HCT116 (cell line): ENCODE measurements around the gene GRIA1.

ENCODE experiments used
- ATF3 ChIP-seq: IDR thresholded peaks from 2 replicates; pipeline ENCODE4 v1.6.1; 2012
- CTCF ChIP-seq, 3 experiments: fragments of 200-600 bp in 1 of 3; sonication (generic) in 1 of 3; IDR thresholded peaks in 2 of 3; conservative IDR thresholded peaks in 1 of 3; 2 replicates each; pipeline ENCODE4 v1.5.1; 2012 to 2017; ENCODE audit warnings: low read depth in 2 of 3, low read length in 2 of 3, antibody characterized with exemption in 1 of 3, borderline replicate concordance in 1 of 3, control low read depth in 1 of 3, mild to moderate bottlenecking in 1 of 3, mixed read lengths in 1 of 3, mixed run types in 1 of 3, moderate library complexity in 1 of 3; ENCODE audit not compliant: insufficient read depth in 1 of 3
- EGR1 ChIP-seq: IDR thresholded peaks from 2 replicates; pipeline ENCODE4 v1.6.1; 2012; ENCODE audit warnings: low read depth
- EZH2 ChIP-seq: fragments of 200-600 bp; sonication (generic); IDR thresholded peaks from 2 replicates; pipeline ENCODE4 v1.6.1; 2017; ENCODE audit warnings: antibody characterized with exemption, mixed run types
- JUND ChIP-seq: IDR thresholded peaks from 2 replicates; pipeline ENCODE4 v1.6.1; 2012
- MAX ChIP-seq: IDR thresholded peaks from 2 replicates; pipeline ENCODE4 v1.6.1; 2012
- POLR2A ChIP-seq: IDR thresholded peaks from 2 replicates; pipeline ENCODE4 v1.7.0; 2011; ENCODE audit warnings: borderline replicate concordance; ENCODE audit not compliant: insufficient read depth, insufficient read length; ENCODE audit errors: extremely low read depth
- POLR2AphosphoS5 ChIP-seq: IDR thresholded peaks from 2 replicates; pipeline ENCODE4 v1.6.1; 2011; ENCODE audit warnings: mild to moderate bottlenecking, low read depth, low read length, moderate library complexity
- REST ChIP-seq: IDR thresholded peaks from 2 replicates; pipeline ENCODE4 v1.6.1; 2012; ENCODE audit warnings: low read depth
- SIN3A ChIP-seq: IDR thresholded peaks from 2 replicates; pipeline ENCODE4 v1.6.1; 2012; ENCODE audit warnings: low read depth
- SP1 ChIP-seq: IDR thresholded peaks from 2 replicates; pipeline ENCODE4 v1.6.1; 2012; ENCODE audit warnings: low read depth
- YY1 ChIP-seq: IDR thresholded peaks from 2 replicates; pipeline ENCODE4 v1.6.1; 2011; ENCODE audit warnings: low read length, low read depth, moderate library complexity, mild to moderate bottlenecking; ENCODE audit not compliant: insufficient replicate concordance; ENCODE audit errors: extremely low read depth
- ZBTB33 ChIP-seq: IDR thresholded peaks from 2 replicates; pipeline ENCODE4 v1.6.1; 2011; ENCODE audit warnings: mild to moderate bottlenecking, low read length, moderate library complexity; ENCODE audit not compliant: insufficient replicate concordance; ENCODE audit errors: extremely low read depth
- ZNF274 ChIP-seq: fragments of 200-500 bp; sonication (Bioruptor generic); IDR thresholded peaks from 2 replicates; pipeline ENCODE4 v1.6.1; 2014; ENCODE audit warnings: mild to moderate bottlenecking, low read depth, low read length, inconsistent platforms

GRCh38 chr5:153573326-153574033 is 83.0 kb downstream of the GRIA1 start:
- TF ChIP-seq CTCF (IDR thresholded peaks at IDR 0.05 in 2 of 3, conservative IDR thresholded peaks at IDR 0.05 in 1 of 3; ENCODE audit: borderline replicate concordance in 1 of 3, insufficient read depth in 1 of 3, low read depth in 2 of 3, low read length in 2 of 3): no peak
- no peak for TF ChIP-seq POLR2AphosphoS5
- TF ChIP-seq JUND: no peak
- no peak for TF ChIP-seq POLR2A
- TF ChIP-seq EZH2: no peak
- no peak for TF ChIP-seq MAX
- TF ChIP-seq YY1: no peak
- no peak for TF ChIP-seq EGR1
- TF ChIP-seq ZNF274: no peak
- no peak for TF ChIP-seq ZBTB33
- TF ChIP-seq REST: no peak
- no peak for TF ChIP-seq ATF3
- no peak for TF ChIP-seq SP1
- no peak for TF ChIP-seq SIN3A
